ENCODE results near the gene SERBP1. TPM values are rescaled to one million over a fixed set of nuclear protein-coding genes. Genes with fewer than 3 reads are reported as not detected.
"Not testable (repeated sequence)": the region's sequence is repeated elsewhere in the genome, so short reads cannot be mapped to it uniquely, and the experiment has no call there.

SERBP1 gene
- total RNA-seq, 6 donors from 2014 or later: 93.2 to 199 (median 138) TPM

DNA sequence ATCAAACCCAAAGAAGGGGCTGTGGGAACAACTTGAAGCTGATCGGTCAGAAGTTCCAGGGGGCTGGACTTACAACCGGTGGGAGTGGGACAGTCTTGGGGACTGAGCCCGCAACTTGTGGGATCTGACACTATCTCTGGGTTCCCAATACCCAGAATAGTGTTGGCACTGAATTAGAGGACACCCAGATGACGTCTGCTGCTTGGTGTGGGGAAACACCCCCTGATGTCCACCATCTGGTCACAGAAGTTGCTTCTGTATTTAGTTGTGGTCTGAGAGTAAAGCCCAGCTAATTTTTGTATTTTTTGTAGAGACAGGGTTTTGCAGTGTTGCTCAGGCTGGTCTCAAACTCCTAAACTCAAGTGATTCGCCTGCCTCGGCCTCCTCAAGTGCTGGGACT is 28.8 kb downstream of the SERBP1 start:
- TF ChIP-seq POLR2A (IDR thresholded peaks at IDR 0.05) (no peak), POLR2AphosphoS5 (IDR thresholded peaks at IDR 0.05) (no peak), EP300 (IDR thresholded peaks at IDR 0.05) (no peak)
- TF ChIP-seq, protein P1, sequence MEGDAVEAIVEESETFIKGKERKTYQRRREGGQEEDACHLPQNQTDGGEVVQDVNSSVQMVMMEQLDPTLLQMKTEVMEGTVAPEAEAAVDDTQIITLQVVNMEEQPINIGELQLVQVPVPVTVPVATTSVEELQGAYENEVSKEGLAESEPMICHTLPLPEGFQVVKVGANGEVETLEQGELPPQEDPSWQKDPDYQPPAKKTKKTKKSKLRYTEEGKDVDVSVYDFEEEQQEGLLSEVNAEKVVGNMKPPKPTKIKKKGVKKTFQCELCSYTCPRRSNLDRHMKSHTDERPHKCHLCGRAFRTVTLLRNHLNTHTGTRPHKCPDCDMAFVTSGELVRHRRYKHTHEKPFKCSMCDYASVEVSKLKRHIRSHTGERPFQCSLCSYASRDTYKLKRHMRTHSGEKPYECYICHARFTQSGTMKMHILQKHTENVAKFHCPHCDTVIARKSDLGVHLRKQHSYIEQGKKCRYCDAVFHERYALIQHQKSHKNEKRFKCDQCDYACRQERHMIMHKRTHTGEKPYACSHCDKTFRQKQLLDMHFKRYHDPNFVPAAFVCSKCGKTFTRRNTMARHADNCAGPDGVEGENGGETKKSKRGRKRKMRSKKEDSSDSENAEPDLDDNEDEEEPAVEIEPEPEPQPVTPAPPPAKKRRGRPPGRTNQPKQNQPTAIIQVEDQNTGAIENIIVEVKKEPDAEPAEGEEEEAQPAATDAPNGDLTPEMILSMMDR (IDR thresholded peaks at IDR 0.05): no peak
- H3K36me3 ChIP-seq: peaks cover 0 to 3% (median 0%) of the 10 kb centered on the region in 4 donors
- no peaks in the 10 kb centered on the region for H3K9me3 ChIP-seq
- peaks cover 0 to 14% (median 10%) of the 10 kb centered on the region in 4 donors for H3K4me1 ChIP-seq
- whole genome bisulfite sequencing, 2 donors: 80 to 89% methylated on average over 6 of the region's 6 CpGs
- H3K27ac ChIP-seq: no peak overlapping the region
- no peak overlapping the region for H3K4me3 ChIP-seq
- H3K27me3 ChIP-seq: no peaks in the 10 kb centered on the region
- no peak for ATAC-seq (ENCODE audit: low FRiP score in 2 of 2)
- DNase-seq: no peak

DNA sequence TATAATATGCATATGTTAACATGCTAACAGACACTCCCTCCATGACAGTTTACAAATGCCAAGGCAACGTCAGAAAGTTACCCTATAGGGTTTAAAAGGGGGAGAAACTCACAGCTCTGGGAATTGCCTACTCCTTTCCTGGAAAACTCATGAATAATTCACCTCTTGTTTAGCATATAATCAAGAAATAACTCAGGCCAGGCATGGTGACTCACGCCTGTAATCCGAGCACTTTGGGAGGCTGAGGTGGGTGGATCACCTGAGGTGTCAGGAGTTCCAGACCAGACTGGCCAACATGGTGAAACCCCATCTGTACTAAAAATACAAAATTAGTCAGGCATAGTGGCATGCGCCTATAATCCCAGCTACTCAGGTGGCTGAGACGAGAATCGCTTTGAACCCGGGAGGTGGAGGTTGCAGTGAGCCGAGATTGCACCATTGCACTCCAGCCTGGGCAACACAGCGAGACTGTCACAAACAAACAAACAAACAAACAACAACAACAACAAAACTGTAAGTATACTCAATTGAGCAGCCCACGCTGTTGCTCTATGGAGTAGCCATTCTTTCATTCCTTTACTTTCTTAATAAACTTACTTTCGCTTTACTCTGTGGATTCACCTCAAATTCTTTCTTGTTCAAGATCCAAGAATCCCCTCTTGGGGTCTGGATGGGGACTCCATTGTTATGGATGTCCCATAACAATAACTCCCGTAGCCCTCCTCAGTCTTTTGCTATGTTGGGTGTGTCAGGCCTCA is 30.0 kb downstream of the SERBP1 start:
- not testable (repeated sequence) for ATAC-seq (ENCODE audit: low FRiP score in 2 of 2); H3K4me3 ChIP-seq; H3K9me3 ChIP-seq; H3K4me1 ChIP-seq; H3K27me3 ChIP-seq; H3K36me3 ChIP-seq; DNase-seq; H3K27ac ChIP-seq
- WGBS, 2 donors: 93% methylated on average over 12 of the region's 12 CpGs

- no peaks in the 10 kb centered on the region for H3K4me1 ChIP-seq
- DNase-seq: no peak
- TF ChIP-seq, protein P1 (IDR thresholded peaks at IDR 0.05): no peak
- no peak for TF ChIP-seq POLR2A (IDR thresholded peaks at IDR 0.05)
- TF ChIP-seq EP300 (IDR thresholded peaks at IDR 0.05): no peak
- TF ChIP-seq POLR2AphosphoS5 (IDR thresholded peaks at IDR 0.05): no peak
- H3K9me3 ChIP-seq: no peaks in the 10 kb centered on the region
- no peak overlapping the region for H3K4me3 ChIP-seq
- ATAC-seq (ENCODE audit: low FRiP score in 2 of 2): no peak
- H3K27ac ChIP-seq: no peak overlapping the region
- H3K36me3 ChIP-seq: no peaks in the 10 kb centered on the region
- no peaks in the 10 kb centered on the region for H3K27me3 ChIP-seq
- WGBS, 2 donors: 83 to 84% methylated on average over 7 of the region's 7 CpGs
Measured at GRCh38 chr1:67399199-67399993, 30.8 kb downstream of the SERBP1 start.

DNA sequence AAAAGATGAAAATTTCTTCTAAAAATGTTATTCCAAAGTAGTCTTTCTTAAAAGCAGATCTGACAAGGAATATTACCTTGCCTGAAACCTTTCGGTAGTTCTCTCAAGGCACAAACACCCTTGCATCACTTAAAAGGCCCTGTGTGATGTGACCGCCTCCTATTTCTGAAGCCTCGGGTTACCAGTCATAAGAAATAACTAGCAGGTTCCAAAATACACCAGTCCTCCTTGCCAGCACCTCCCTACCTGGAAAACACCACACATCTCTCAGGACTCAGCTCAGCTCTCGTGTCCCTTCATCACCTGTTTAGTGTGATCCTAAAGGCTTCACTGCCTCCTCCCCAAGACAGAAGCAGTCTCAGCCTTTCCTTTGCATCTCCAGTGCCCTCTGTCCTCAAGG is 35.7 kb downstream of the SERBP1 start:
- Histone ChIP-seq H3K4me1 (no peaks in the 10 kb centered on the region), H3K27ac (no peak overlapping the region), H3K27me3 (no peaks in the 10 kb centered on the region), H3K36me3 (no peaks in the 10 kb centered on the region), H3K4me3 (no peak overlapping the region), H3K9me3 (no peaks in the 10 kb centered on the region)
- WGBS, 2 donors: 95 to 97% methylated on average over 4 of the region's 4 CpGs
- ATAC-seq (ENCODE audit: low FRiP score in 2 of 2) (no peak), DNase-seq (no peak)
- TF ChIP-seq, protein P1 (IDR thresholded peaks at IDR 0.05): no peak

DNA sequence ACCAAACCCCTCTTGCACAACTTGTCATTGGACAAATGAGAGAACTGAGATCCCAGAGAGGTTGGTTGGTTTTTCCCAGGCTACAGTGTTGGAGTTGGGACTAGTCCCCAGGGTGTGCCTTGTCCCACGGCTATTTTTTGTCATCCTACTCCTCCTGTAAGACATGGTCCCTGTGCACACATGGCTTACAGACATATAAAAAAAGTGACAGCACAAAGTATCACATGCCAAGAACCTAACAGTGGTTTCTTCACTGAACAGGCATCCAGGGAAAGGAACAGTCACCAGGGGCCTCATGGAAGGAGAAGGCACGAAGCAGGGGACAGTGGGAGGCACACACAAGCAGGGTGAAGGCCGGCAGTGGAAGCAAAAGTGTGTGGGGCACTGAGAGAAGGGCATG is 36.5 kb downstream of the SERBP1 start:
- Histone ChIP-seq H3K9me3 (no peaks in the 10 kb centered on the region), H3K4me3 (no peak overlapping the region), H3K27ac (no peak overlapping the region), H3K27me3 (no peaks in the 10 kb centered on the region), H3K36me3 (no peaks in the 10 kb centered on the region), H3K4me1 (no peaks in the 10 kb centered on the region)
- no peak for DNase-seq
- TF ChIP-seq EP300 (IDR thresholded peaks at IDR 0.05) (no peak), POLR2A (IDR thresholded peaks at IDR 0.05) (no peak)
- 77 to 91% methylated on average over 3 of the region's 3 CpGs for WGBS, 2 donors
- no peak for ATAC-seq (ENCODE audit: low FRiP score in 2 of 2)

Measured in upper lobe of left lung (tissue), 6 donors.